DND-41 (cell line): ENCODE data around the gene STIMATE.

Experiments
- ATAC-seq: fragments of 200-7000 bp; cut with Tn5 transposase; 3 replicates; pipeline ENCODE4 v1.9.1; 2021; ENCODE audit warnings: low read depth; ENCODE audit not compliant: insufficient read depth
- DNase-seq: peaks from one replicate; pipeline ENCODE4 v3.0.0-alpha.2; 2020
- H2AFZ ChIP-seq: 2 replicates; pipeline ENCODE4 v1.6.0; 2012; ENCODE audit warnings: low read depth, low read length
- H3K27ac ChIP-seq: 2 replicates; pipeline ENCODE4 v1.5.1; 2012; ENCODE audit warnings: low read length, inconsistent platforms
- H3K27me3 ChIP-seq: fragments of 200-600 bp; sonication (generic); 2 replicates; pipeline ENCODE4 v1.6.0; 2012; ENCODE audit warnings: low read length, mild to moderate bottlenecking, inconsistent platforms; ENCODE audit not compliant: insufficient read depth, poor library complexity
- H3K36me3 ChIP-seq: 2 replicates; pipeline ENCODE4 v1.5.1; 2012; ENCODE audit warnings: low read length, inconsistent platforms; ENCODE audit not compliant: insufficient read depth
- H3K4me1 ChIP-seq: 2 replicates; pipeline ENCODE4 v1.5.1; 2012; ENCODE audit warnings: mild to moderate bottlenecking, low read length; ENCODE audit not compliant: insufficient read depth
- H3K4me2 ChIP-seq: 2 replicates; pipeline ENCODE4 v1.6.0; 2012; ENCODE audit warnings: mild to moderate bottlenecking, moderate library complexity, low read length, inconsistent platforms; ENCODE audit not compliant: insufficient read depth
- H3K4me3 ChIP-seq, 2 experiments: fragments of 200-600 bp in 1 of 2; shearing (Covaris generic) in 1 of 2; 2 replicates each; pipeline ENCODE4 v1.5.1; 2012 to 2016; ENCODE audit warnings: inconsistent platforms in 2 of 2, low read length in 2 of 2, mild to moderate bottlenecking in 2 of 2, low read depth in 1 of 2, moderate library complexity in 1 of 2
- H3K79me2 ChIP-seq: 2 replicates; pipeline ENCODE4 v1.6.0; 2012; ENCODE audit warnings: low read length, inconsistent platforms; ENCODE audit not compliant: insufficient read depth
- H3K9ac ChIP-seq: 2 replicates; pipeline ENCODE4 v1.6.0; 2012; ENCODE audit warnings: low read depth, mild to moderate bottlenecking, inconsistent platforms, low read length, moderate library complexity
- H3K9me3 ChIP-seq: 2 replicates; pipeline ENCODE4 v1.5.1; 2012; ENCODE audit warnings: low read length, moderate library complexity, mild to moderate bottlenecking, inconsistent platforms; ENCODE audit not compliant: insufficient read depth, severe bottlenecking
- H4K20me1 ChIP-seq: 2 replicates; pipeline ENCODE4 v1.6.0; 2012; ENCODE audit warnings: low read length; ENCODE audit not compliant: insufficient read depth
- EZH2 ChIP-seq: IDR thresholded peaks from 3 replicates; pipeline ENCODE4 v1.6.1; 2012; ENCODE audit warnings: borderline replicate concordance, low read depth, mild to moderate bottlenecking, moderate library complexity, low read length, inconsistent platforms; ENCODE audit not compliant: severe bottlenecking
- TF ChIP-seq, protein P1 (sequence below): IDR thresholded peaks from 2 replicates; pipeline ENCODE4 v1.5.1; 2012; ENCODE audit warnings: borderline replicate concordance, low read length, moderate library complexity, mild to moderate bottlenecking; ENCODE audit not compliant: poor library complexity, severe bottlenecking; ENCODE audit errors: extremely low read depth

STIMATE gene

DNA sequence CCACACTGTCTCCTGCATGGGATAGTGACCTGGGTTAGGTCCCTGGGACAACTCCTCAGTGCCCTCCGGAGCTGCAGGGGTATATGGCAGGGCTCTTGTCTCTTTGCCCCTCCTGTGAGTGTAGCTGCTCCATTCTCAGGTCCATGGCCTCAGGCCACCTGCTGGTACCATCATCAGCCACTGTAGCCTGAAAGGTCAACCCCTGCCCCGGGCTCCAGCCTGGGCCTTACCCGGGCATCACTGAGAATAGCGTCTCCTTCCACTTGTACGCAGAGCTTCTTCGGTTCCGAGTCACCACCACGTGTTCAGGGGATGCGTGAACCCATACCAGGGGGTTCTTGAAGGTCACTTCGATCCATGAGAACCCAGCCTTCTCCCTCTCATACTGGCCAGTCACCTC is 80.7 kb downstream of the STIMATE start:
- Histone ChIP-seq H3K4me1 (no peaks in the 10 kb centered on the region), H4K20me1 (no peaks in the 10 kb centered on the region), H3K9me3 (no peaks in the 10 kb centered on the region), H3K36me3 (no peaks in the 10 kb centered on the region), H3K4me2 (no peak overlapping the region), H3K27me3 (no peaks in the 10 kb centered on the region), H3K27ac (no peak overlapping the region), H3K9ac (no peak overlapping the region), H3K79me2 (no peaks in the 10 kb centered on the region), H2AFZ (no peak overlapping the region), H3K4me3 (no peak overlapping the region)
- no peak for TF ChIP-seq EZH2
- TF ChIP-seq, protein P1, sequence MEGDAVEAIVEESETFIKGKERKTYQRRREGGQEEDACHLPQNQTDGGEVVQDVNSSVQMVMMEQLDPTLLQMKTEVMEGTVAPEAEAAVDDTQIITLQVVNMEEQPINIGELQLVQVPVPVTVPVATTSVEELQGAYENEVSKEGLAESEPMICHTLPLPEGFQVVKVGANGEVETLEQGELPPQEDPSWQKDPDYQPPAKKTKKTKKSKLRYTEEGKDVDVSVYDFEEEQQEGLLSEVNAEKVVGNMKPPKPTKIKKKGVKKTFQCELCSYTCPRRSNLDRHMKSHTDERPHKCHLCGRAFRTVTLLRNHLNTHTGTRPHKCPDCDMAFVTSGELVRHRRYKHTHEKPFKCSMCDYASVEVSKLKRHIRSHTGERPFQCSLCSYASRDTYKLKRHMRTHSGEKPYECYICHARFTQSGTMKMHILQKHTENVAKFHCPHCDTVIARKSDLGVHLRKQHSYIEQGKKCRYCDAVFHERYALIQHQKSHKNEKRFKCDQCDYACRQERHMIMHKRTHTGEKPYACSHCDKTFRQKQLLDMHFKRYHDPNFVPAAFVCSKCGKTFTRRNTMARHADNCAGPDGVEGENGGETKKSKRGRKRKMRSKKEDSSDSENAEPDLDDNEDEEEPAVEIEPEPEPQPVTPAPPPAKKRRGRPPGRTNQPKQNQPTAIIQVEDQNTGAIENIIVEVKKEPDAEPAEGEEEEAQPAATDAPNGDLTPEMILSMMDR: no peak
- ATAC-seq: no peak
- DNase-seq: no peak

- ATAC-seq (no peak), DNase-seq (no peak)
- no peak for TF ChIP-seq EZH2
- TF ChIP-seq, protein P1: no peak
- Histone ChIP-seq H3K36me3 (no peaks in the 10 kb centered on the region), H3K4me2 (no peak overlapping the region), H3K4me3 (no peak overlapping the region), H2AFZ (no peak overlapping the region), H3K27me3 (no peaks in the 10 kb centered on the region), H3K4me1 (no peaks in the 10 kb centered on the region), H3K9me3 (no peaks in the 10 kb centered on the region), H4K20me1 (no peaks in the 10 kb centered on the region), H3K27ac (no peak overlapping the region), H3K79me2 (no peaks in the 10 kb centered on the region), H3K9ac (no peak overlapping the region)
Observed at GRCh38 chr3:52816199-52816598, 81.1 kb downstream of the STIMATE start.

GRCh38 chr3:52813810-52814209 is 83.5 kb downstream of the STIMATE start:
- no peaks in the 10 kb centered on the region for H3K9me3 ChIP-seq
- H3K4me1 ChIP-seq: 0 out of 2 replicates have a peak, but pooled peaks cover 3% of the 10 kb centered on the region
- no peak overlapping the region for H3K4me3 ChIP-seq
- no peaks in the 10 kb centered on the region for H3K79me2 ChIP-seq
- H3K27ac ChIP-seq: no peak overlapping the region
- DNase-seq: no peak
- no peak overlapping the region for H3K4me2 ChIP-seq
- TF ChIP-seq, protein P1: no peak
- TF ChIP-seq EZH2: no peak
- H3K36me3 ChIP-seq: no peaks in the 10 kb centered on the region
- no peak overlapping the region for H2AFZ ChIP-seq
- H4K20me1 ChIP-seq: no peaks in the 10 kb centered on the region
- ATAC-seq: no peak
- no peaks in the 10 kb centered on the region for H3K27me3 ChIP-seq
- no peak overlapping the region for H3K9ac ChIP-seq
